SK-N-MC (cell line): Measurements from ENCODE around the gene ACTA2.
A peak's percentile ranks its signal among the peaks of the same experiment; 100 is the strongest.
"Not testable (repeated sequence)": the region's sequence is repeated elsewhere in the genome, so short reads cannot be mapped to it uniquely, and the experiment has no call there.

Experiments
- DNase-seq: peaks from one replicate; pipeline ENCODE4 v3.0.0-alpha.2; 2011; ENCODE audit warnings: low read depth, low spot score
- H3K27ac ChIP-seq: fragments of 200-600 bp; sonication (generic); 2 replicates; pipeline ENCODE4 v1.5.1; 2016; ENCODE audit warnings: mixed run types
- H3K36me3 ChIP-seq: fragments of 200-600 bp; sonication (generic); 2 replicates; pipeline ENCODE4 v1.6.1; 2017; ENCODE audit warnings: antibody characterized with exemption, low read length, mixed read lengths; ENCODE audit not compliant: insufficient read depth
- H3K4me3 ChIP-seq: fragments of 200-600 bp; sonication (generic); 2 replicates; pipeline ENCODE4 v1.5.1; 2016
- H3K9ac ChIP-seq: fragments of 200-600 bp; sonication (generic); 2 replicates; pipeline ENCODE4 v1.8.0; 2017; ENCODE audit warnings: mixed run types, mixed read lengths; ENCODE audit not compliant: insufficient read length
- H3K9me3 ChIP-seq: fragments of 200-600 bp; sonication (generic); 2 replicates; pipeline ENCODE4 v1.6.1; 2017; ENCODE audit warnings: low read depth, mild to moderate bottlenecking, antibody characterized with exemption, low read length, moderate library complexity, mixed read lengths
- EZH2 ChIP-seq: fragments of 200-600 bp; sonication (generic); IDR thresholded peaks from one replicate; pipeline ENCODE4 v1.6.1; 2017; ENCODE audit warnings: antibody characterized with exemption
- FOXP2 ChIP-seq: optimal IDR thresholded peaks from 2 replicates; pipeline ENCODE3; 2011; ENCODE audit warnings: mild to moderate bottlenecking, moderate library complexity; ENCODE audit not compliant: insufficient read depth; ENCODE audit errors: extremely low read length, control extremely low read depth
- POLR2AphosphoS5 ChIP-seq: IDR thresholded peaks from 2 replicates; pipeline ENCODE4 v1.6.1; 2012; ENCODE audit warnings: mild to moderate bottlenecking, low read depth, low read length, borderline replicate concordance

Gene ACTA2

DNA sequence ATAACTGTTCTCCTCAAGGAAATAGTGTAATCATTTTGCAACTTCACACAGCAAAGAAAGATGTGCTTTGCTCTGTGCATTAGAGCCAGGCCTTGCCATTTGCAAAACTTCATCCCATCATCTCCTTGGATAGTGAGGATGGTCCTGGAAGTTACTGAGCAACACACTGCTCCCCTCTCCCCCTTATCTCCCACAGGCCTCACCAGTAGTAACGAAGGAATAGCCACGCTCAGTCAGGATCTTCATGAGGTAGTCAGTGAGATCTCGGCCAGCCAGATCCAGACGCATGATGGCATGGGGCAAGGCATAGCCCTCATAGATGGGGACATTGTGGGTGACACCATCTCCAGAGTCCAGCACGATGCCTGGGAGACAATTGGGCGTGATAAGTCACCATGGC lies 11.5 kb downstream of the ACTA2 start:
- H3K27ac ChIP-seq: no peak overlapping the region
- no peak overlapping the region for H3K9ac ChIP-seq
- no peaks in the 10 kb centered on the region for H3K36me3 ChIP-seq
- DNase-seq: no peak
- no peak for TF ChIP-seq EZH2
- no peak for TF ChIP-seq FOXP2
- TF ChIP-seq POLR2AphosphoS5: no peak
- no peak overlapping the region for H3K4me3 ChIP-seq
- H3K9me3 ChIP-seq: no peaks in the 10 kb centered on the region

DNA sequence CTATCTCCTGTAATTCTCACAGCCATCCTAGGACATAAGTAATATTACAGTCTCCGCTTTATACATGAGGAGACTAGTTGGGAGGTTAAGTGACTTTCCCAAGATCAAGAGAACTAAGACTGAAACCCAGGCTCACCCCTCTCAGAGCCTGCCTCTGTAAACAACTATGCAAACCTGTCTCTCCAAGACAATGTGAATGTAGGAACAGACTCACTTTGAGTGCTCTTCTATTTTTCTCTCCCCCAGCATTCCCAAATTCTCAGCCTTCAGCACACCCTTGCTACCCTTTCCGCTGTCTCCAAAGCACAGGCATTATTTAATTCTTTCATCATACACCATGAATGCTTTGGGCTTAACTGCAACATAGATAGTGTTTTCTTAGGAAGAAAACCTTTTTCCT lies 13.6 kb downstream of the ACTA2 start:
- no peak for DNase-seq
- H3K4me3 ChIP-seq: no peak overlapping the region
- TF ChIP-seq EZH2 (no peak), FOXP2 (no peak), POLR2AphosphoS5 (no peak)
- H3K27ac ChIP-seq: no peak overlapping the region
- no peaks in the 10 kb centered on the region for H3K9me3 ChIP-seq
- H3K9ac ChIP-seq: no peak overlapping the region
- H3K36me3 ChIP-seq: no peaks in the 10 kb centered on the region

- Histone ChIP-seq H3K9me3 (no peaks in the 10 kb centered on the region), H3K9ac (no peak overlapping the region), H3K36me3 (no peaks in the 10 kb centered on the region), H3K4me3 (no peak overlapping the region), H3K27ac (no peak overlapping the region)
- TF ChIP-seq POLR2AphosphoS5 (no peak), EZH2 (no peak), FOXP2 (no peak)
- DNase-seq: no peak
Observed at GRCh38 chr10:88938039-88938438, 14.5 kb downstream of the ACTA2 start.

- Histone ChIP-seq H3K27ac (no peak overlapping the region), H3K9me3 (no peaks in the 10 kb centered on the region), H3K4me3 (no peak overlapping the region), H3K36me3 (no peaks in the 10 kb centered on the region), H3K9ac (no peak overlapping the region)
- TF ChIP-seq EZH2 (no peak), POLR2AphosphoS5 (no peak), FOXP2 (no peak)
- no peak for DNase-seq
Observed at GRCh38 chr10:88936656-88937055, 15.9 kb downstream of the ACTA2 start.

- H3K27ac ChIP-seq: no peak overlapping the region
- peak overlapping the region; percentile 28; the same call in 1 of the 2 replicates for H3K4me3 ChIP-seq
- H3K9me3 ChIP-seq: no peaks in the 10 kb centered on the region
- TF ChIP-seq POLR2AphosphoS5 (no peak), EZH2 (no peak), FOXP2 (no peak)
- H3K9ac ChIP-seq: peak overlapping the region; percentile 45
- no peak for DNase-seq
- no peaks in the 10 kb centered on the region for H3K36me3 ChIP-seq
Observed at GRCh38 chr10:88934900-88935672, 17.5 kb downstream of the ACTA2 start.

- H3K27ac ChIP-seq: no peak overlapping the region
- no peak overlapping the region for H3K4me3 ChIP-seq
- no peak for TF ChIP-seq EZH2
- no peak for TF ChIP-seq POLR2AphosphoS5
- no peak for TF ChIP-seq FOXP2
- no peak overlapping the region for H3K9ac ChIP-seq
- no peak for DNase-seq
- no peaks in the 10 kb centered on the region for H3K36me3 ChIP-seq
- H3K9me3 ChIP-seq: no peaks in the 10 kb centered on the region
Observed at GRCh38 chr10:88933564-88933963, 19.0 kb downstream of the ACTA2 start.

GRCh38 chr10:88932539-88933256 lies 19.9 kb downstream of the ACTA2 start:
- Histone ChIP-seq H3K36me3 (no peaks in the 10 kb centered on the region), H3K9ac (no peak overlapping the region), H3K4me3 (no peak overlapping the region), H3K9me3 (no peaks in the 10 kb centered on the region), H3K27ac (no peak overlapping the region)
- TF ChIP-seq FOXP2 (no peak), EZH2 (no peak), POLR2AphosphoS5 (no peak)
- peak; percentile 51 for DNase-seq

GRCh38 chr10:88932029-88932428 lies 20.5 kb downstream of the ACTA2 start:
- H3K9ac ChIP-seq, H3K9me3 ChIP-seq, H3K36me3 ChIP-seq, H3K4me3 ChIP-seq, DNase-seq, H3K27ac ChIP-seq: not testable (repeated sequence)

DNA sequence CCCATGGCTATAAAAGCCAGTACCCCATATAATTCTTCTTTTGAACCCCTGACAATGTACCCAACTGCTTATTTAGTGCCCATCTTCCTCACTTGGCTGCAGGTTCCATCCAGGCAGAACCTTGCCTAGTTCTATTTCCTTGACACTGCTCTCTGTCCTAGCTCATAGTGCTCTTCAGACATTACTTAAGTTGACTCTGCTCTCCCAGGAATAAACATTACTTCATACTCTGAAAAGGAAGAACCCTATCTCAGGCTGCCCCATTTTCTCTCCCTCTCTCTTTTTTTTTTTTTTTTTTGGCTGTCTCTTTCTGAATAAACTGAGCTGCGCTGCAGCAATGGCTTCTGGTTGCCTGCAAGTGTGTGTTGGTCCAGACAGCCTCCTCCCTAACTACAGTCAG lies 21.0 kb downstream of the ACTA2 start:
- no peaks in the 10 kb centered on the region for H3K36me3 ChIP-seq
- no peak overlapping the region for H3K9ac ChIP-seq
- no peak for DNase-seq
- H3K27ac ChIP-seq: no peak overlapping the region
- no peaks in the 10 kb centered on the region for H3K9me3 ChIP-seq
- no peak for TF ChIP-seq FOXP2
- no peak for TF ChIP-seq POLR2AphosphoS5
- TF ChIP-seq EZH2: no peak
- no peak overlapping the region for H3K4me3 ChIP-seq
